MM.1S (cell line): ENCODE results near the gene OR51B4.

Experiments
- DNase-seq: peaks from one replicate; pipeline ENCODE4 v3.0.0-alpha.2; 2015
- H2AFZ ChIP-seq: fragments of 300-600 bp; sonication (generic); 2 replicates; pipeline ENCODE4 v1.6.0; 2016; ENCODE audit warnings: antibody characterized with exemption, low read length
- H3F3A ChIP-seq: fragments of 300-600 bp; sonication (generic); 2 replicates; pipeline ENCODE4 v1.6.1; 2016; ENCODE audit warnings: mild to moderate bottlenecking, antibody characterized with exemption, low read length, moderate library complexity, mixed read lengths; ENCODE audit not compliant: insufficient read depth
- H3K27ac ChIP-seq: fragments of 300-600 bp; sonication (generic); 2 replicates; pipeline ENCODE4 v1.5.1; 2016; ENCODE audit warnings: mild to moderate bottlenecking, low read length
- H3K27me3 ChIP-seq: fragments of 300-600 bp; sonication (generic); replicated peaks from 2 replicates; pipeline ENCODE4 v1.6.0; 2016; ENCODE audit warnings: low read length; ENCODE audit not compliant: insufficient read depth
- H3K36me3 ChIP-seq: fragments of 300-600 bp; sonication (generic); replicated peaks from 2 replicates; pipeline ENCODE4 v1.6.1; 2016; ENCODE audit warnings: mild to moderate bottlenecking, low read length, mixed read lengths; ENCODE audit not compliant: insufficient read depth
- H3K4me1 ChIP-seq: fragments of 300-600 bp; sonication (generic); 2 replicates; pipeline ENCODE4 v1.6.1; 2016; ENCODE audit warnings: low read length, mixed read lengths
- H3K4me2 ChIP-seq: fragments of 300-600 bp; sonication (generic); 2 replicates; pipeline ENCODE4 v1.6.0; 2016; ENCODE audit warnings: low read depth, low read length
- H3K4me3 ChIP-seq: fragments of 300-600 bp; sonication (generic); 2 replicates; pipeline ENCODE4 v1.5.1; 2016; ENCODE audit warnings: low read length, mixed read lengths
- H3K79me2 ChIP-seq: fragments of 300-600 bp; sonication (generic); 2 replicates; pipeline ENCODE4 v1.6.1; 2016; ENCODE audit warnings: mixed run types, low read length, mixed read lengths
- H3K9ac ChIP-seq: fragments of 300-600 bp; sonication (generic); 2 replicates; pipeline ENCODE4 v1.6.1; 2016; ENCODE audit warnings: low read length, mixed read lengths
- H3K9me2 ChIP-seq: fragments of 300-600 bp; sonication (generic); replicated peaks from 2 replicates; pipeline ENCODE4 v1.6.1; 2016; ENCODE audit warnings: mild to moderate bottlenecking, low read length, mixed read lengths; ENCODE audit not compliant: insufficient read depth
- H3K9me3 ChIP-seq: fragments of 300-600 bp; sonication (generic); replicated peaks from 2 replicates; pipeline ENCODE4 v1.6.1; 2016; ENCODE audit warnings: mild to moderate bottlenecking, low read length, mixed read lengths; ENCODE audit not compliant: insufficient read depth
- H4K20me1 ChIP-seq: fragments of 300-600 bp; sonication (generic); 2 replicates; pipeline ENCODE4 v1.6.1; 2016; ENCODE audit warnings: mild to moderate bottlenecking, low read length, moderate library complexity, mixed read lengths; ENCODE audit not compliant: insufficient read depth
- CTCF ChIP-seq: fragments of 300-600 bp; sonication (generic); IDR thresholded peaks from 2 replicates; pipeline ENCODE4 v1.5.1; 2016; ENCODE audit warnings: antibody characterized with exemption, low read length, mixed read lengths
- EZH2 ChIP-seq: fragments of 300-600 bp; sonication (generic); optimal IDR thresholded peaks from 2 replicates; pipeline ENCODE3; 2017; ENCODE audit warnings: low read depth, mild to moderate bottlenecking, antibody characterized with exemption, low read length, mixed read lengths
- EZH2phosphoT487 ChIP-seq: fragments of 300-600 bp; sonication (generic); IDR thresholded peaks from 2 replicates; pipeline ENCODE4 v1.6.1; 2018; ENCODE audit warnings: antibody characterized with exemption, low read length

Gene OR51B4

GRCh38 chr11:5289696-5290095 lies 12.1 kb downstream of the OR51B4 start:
- H3K9ac ChIP-seq: no peak overlapping the region
- no peaks in the 10 kb centered on the region for H3K36me3 ChIP-seq
- H3K4me2 ChIP-seq: no peak overlapping the region
- no peaks in the 10 kb centered on the region for H3K79me2 ChIP-seq
- DNase-seq: no peak
- peaks cover 37% of the 10 kb centered on the region for H3K4me1 ChIP-seq
- no peak overlapping the region for H3K4me3 ChIP-seq
- H3K9me2 ChIP-seq: no peaks in the 10 kb centered on the region
- TF ChIP-seq EZH2phosphoT487 (no peak), CTCF (no peak), EZH2 (no peak)
- H3K27ac ChIP-seq: no peak overlapping the region
- H4K20me1 ChIP-seq: no peaks in the 10 kb centered on the region
- H3F3A ChIP-seq: no peaks in the 10 kb centered on the region; the same call in 1 of the 2 replicates
- peak overlapping the region; percentile 19; the same call in 1 of the 2 replicates for H2AFZ ChIP-seq
- H3K9me3 ChIP-seq: no peaks in the 10 kb centered on the region
- no peaks in the 10 kb centered on the region for H3K27me3 ChIP-seq

- TF ChIP-seq CTCF (no peak), EZH2 (no peak), EZH2phosphoT487 (no peak)
- H3K9me2 ChIP-seq: no peaks in the 10 kb centered on the region
- peak overlapping the region; percentile 19; the same call in 1 of the 2 replicates for H2AFZ ChIP-seq
- no peaks in the 10 kb centered on the region for H3K36me3 ChIP-seq
- no peaks in the 10 kb centered on the region for H3K79me2 ChIP-seq
- H3K4me3 ChIP-seq: no peak overlapping the region
- no peak overlapping the region for H3K27ac ChIP-seq
- H3K4me1 ChIP-seq: peaks cover 37% of the 10 kb centered on the region
- H3K9me3 ChIP-seq: no peaks in the 10 kb centered on the region
- H3K27me3 ChIP-seq: no peaks in the 10 kb centered on the region
- H3K4me2 ChIP-seq: no peak overlapping the region
- no peak overlapping the region for H3K9ac ChIP-seq
- DNase-seq: no peak
- no peaks in the 10 kb centered on the region for H4K20me1 ChIP-seq
- H3F3A ChIP-seq: no peaks in the 10 kb centered on the region; the same call in 1 of the 2 replicates
Measured at GRCh38 chr11:5288906-5289550, 12.7 kb downstream of the OR51B4 start.

- Histone ChIP-seq H3K4me3 (no peak overlapping the region), H3F3A (no peaks in the 10 kb centered on the region; the same call in 1 of the 2 replicates), H3K9me3 (no peaks in the 10 kb centered on the region), H3K36me3 (no peaks in the 10 kb centered on the region), H3K79me2 (no peaks in the 10 kb centered on the region), H2AFZ (no peak overlapping the region), H4K20me1 (no peaks in the 10 kb centered on the region), H3K27me3 (no peaks in the 10 kb centered on the region), H3K9me2 (no peaks in the 10 kb centered on the region), H3K4me2 (no peak overlapping the region), H3K27ac (no peak overlapping the region), H3K9ac (no peak overlapping the region), H3K4me1 (peaks cover 37% of the 10 kb centered on the region)
- TF ChIP-seq EZH2: no peak
- TF ChIP-seq EZH2phosphoT487: no peak
- TF ChIP-seq CTCF: no peak
- DNase-seq: no peak
Measured at GRCh38 chr11:5288108-5288905, 13.4 kb downstream of the OR51B4 start.
